ENCODE results near the gene NEUROD2. TPM values are rescaled to one million over a fixed set of nuclear protein-coding genes. Genes with fewer than 3 reads are reported as not detected.
A peak's percentile ranks its signal among the peaks of the same experiment; 100 is the strongest.

Gene NEUROD2
- total RNA-seq, 1 donor from 2014 or later: not detected

DNA sequence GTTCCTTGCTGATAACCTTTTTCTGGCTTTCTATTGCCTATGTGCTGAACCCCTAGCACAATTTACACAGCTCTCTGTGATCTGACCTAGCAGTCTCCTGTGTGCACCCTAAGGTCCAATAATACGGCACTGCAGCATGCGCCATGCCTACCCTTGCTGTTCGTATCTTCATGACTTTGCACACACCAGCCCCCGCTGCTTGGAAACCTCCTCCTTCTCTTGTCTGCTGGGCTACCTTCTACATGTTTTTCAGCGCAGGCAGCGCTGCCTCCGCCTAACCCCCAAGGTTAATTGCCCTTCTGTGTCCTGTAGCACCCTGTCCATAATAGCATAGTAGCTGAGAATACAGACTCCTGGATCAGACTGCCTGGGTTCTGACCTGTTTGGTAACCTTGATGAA lies 30.6 kb upstream of the NEUROD2 start:
- Histone ChIP-seq H3K4me2 (ENCODE audit: low read length) (peak overlapping the region; percentile 93), H3K79me2 (ENCODE audit: insufficient read depth, low read length) (peaks cover 63% of the 10 kb centered on the region), H3K9me3 (ENCODE audit: insufficient read depth, low read depth, low read length) (no peaks in the 10 kb centered on the region), H4K20me1 (ENCODE audit: insufficient read depth, low read length) (peaks cover 51% of the 10 kb centered on the region), H2AFZ (ENCODE audit: low read depth, low read length) (no peak overlapping the region), H3K9ac (ENCODE audit: low read length) (peak overlapping the region; percentile 93), H3K27me3 (ENCODE audit: insufficient read depth, low read length) (no peaks in the 10 kb centered on the region), H3K36me3 (ENCODE audit: insufficient read depth, low read length) (no peaks in the 10 kb centered on the region), H3K27ac (ENCODE audit: low read depth, low read length) (no peak overlapping the region), H3K4me3 (ENCODE audit: insufficient read depth, low read depth, low read length) (no peak overlapping the region), H3K4me1 (ENCODE audit: insufficient read depth, low read length) (peaks cover 25% of the 10 kb centered on the region)
- FAIRE-seq (no peak), DNase-seq (ENCODE audit: low read depth) (no peak)
- no peaks in the 10 kb centered on the region for H3K27me3 Mint-ChIP-seq (ENCODE audit: low read depth, unreplicated experiment)
- TF ChIP-seq CTCF (IDR thresholded peaks at IDR 0.05; ENCODE audit: insufficient read depth, low read depth, low read length): no peak
- TF ChIP-seq EZH2 (IDR thresholded peaks at IDR 0.05; ENCODE audit: insufficient read depth, low read length): no peak
- H3K4me1 Mint-ChIP-seq (ENCODE audit: low read depth, unreplicated experiment): peaks cover 39% of the 10 kb centered on the region
- H3K9me3 Mint-ChIP-seq (ENCODE audit: unreplicated experiment): no peaks in the 10 kb centered on the region
- no peak overlapping the region for H3K27ac Mint-ChIP-seq (ENCODE audit: unreplicated experiment)
- peaks cover 3% of the 10 kb centered on the region for H3K36me3 Mint-ChIP-seq (ENCODE audit: low read depth, unreplicated experiment)
- H3K4me3 Mint-ChIP-seq (ENCODE audit: unreplicated experiment): peak overlapping the region; percentile 86

DNA sequence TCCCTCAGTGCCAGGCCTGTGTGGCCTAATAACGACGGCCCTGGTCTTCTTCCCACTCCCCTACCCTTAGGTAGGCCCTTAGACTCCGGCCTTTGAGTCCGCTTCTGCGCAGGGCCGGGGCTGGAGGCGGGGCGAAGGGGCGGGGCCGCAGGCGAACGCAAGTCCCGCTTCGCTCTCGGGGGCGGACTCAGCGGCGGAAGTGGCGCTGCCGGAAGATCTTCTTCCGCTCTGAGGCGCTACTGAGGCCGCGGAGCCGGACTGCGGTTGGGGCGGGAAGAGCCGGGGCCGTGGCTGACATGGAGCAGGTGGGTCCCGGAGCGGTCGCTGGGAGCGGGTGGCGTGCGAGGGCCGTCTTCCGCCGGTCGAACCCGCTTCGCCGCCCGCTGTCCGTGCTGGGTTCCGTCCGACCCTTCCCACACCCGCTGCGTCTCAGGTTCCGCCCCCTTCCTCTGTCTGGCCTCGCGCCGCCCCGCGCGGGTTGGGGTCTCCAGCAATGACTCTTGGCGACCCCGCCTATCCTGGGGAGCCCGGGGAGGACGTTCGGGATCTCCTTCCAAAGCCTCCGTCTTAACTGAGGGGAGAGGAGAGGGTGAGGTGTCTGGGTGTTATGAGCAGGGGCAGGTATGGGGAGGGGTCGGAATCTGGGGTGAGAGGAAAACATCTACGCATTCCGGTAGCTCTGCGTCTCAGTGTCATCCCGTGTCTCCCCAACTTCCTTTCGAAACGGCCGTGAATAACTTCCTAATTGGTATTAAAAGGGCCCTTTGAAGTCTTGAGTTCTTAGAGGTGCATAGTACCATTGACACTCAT lies 29.4 kb upstream of the NEUROD2 start, which contains the start of gene STARD3:
TSS of gene STARD3 (plus strand) at position 218 of the 810 bp plus-strand sequence. CDS start 16,388 bp downstream, outside the sequence.
- Histone ChIP-seq H3K4me1 (ENCODE audit: insufficient read depth, low read length) (peaks cover 19% of the 10 kb centered on the region), H3K27ac (ENCODE audit: low read depth, low read length) (peak within 1 kb of the TSS; percentile 69), H3K4me3 (ENCODE audit: insufficient read depth, low read depth, low read length) (peak within 1 kb of the TSS; percentile 89), H2AFZ (ENCODE audit: low read depth, low read length) (peak within 1 kb of the TSS; percentile 94), H3K4me2 (ENCODE audit: low read length) (peak within 1 kb of the TSS; percentile 93), H3K9me3 (ENCODE audit: insufficient read depth, low read depth, low read length) (no peaks in the 10 kb centered on the region), H3K36me3 (ENCODE audit: insufficient read depth, low read length) (no peaks in the 10 kb centered on the region), H4K20me1 (ENCODE audit: insufficient read depth, low read length) (peaks cover 40% of the 10 kb centered on the region), H3K79me2 (ENCODE audit: insufficient read depth, low read length) (peaks cover 51% of the 10 kb centered on the region), H3K27me3 (ENCODE audit: insufficient read depth, low read length) (peaks cover 2% of the 10 kb centered on the region), H3K9ac (ENCODE audit: low read length) (peak within 1 kb of the TSS; percentile 93)
- Mint-ChIP-seq H3K27me3 (ENCODE audit: low read depth, unreplicated experiment) (peaks cover 3% of the 10 kb centered on the region), H3K4me1 (ENCODE audit: low read depth, unreplicated experiment) (peaks cover 30% of the 10 kb centered on the region), H3K27ac (ENCODE audit: unreplicated experiment) (peak within 1 kb of the TSS; percentile 28), H3K9me3 (ENCODE audit: unreplicated experiment) (no peaks in the 10 kb centered on the region), H3K4me3 (ENCODE audit: unreplicated experiment) (peak within 1 kb of the TSS; percentile 86), H3K36me3 (ENCODE audit: low read depth, unreplicated experiment) (peaks cover 3% of the 10 kb centered on the region)
- TF ChIP-seq EZH2 (IDR thresholded peaks at IDR 0.05; ENCODE audit: insufficient read depth, low read length) (no peak), CTCF (IDR thresholded peaks at IDR 0.05; ENCODE audit: insufficient read depth, low read depth, low read length) (no peak)
- DNase-seq (ENCODE audit: low read depth) (peak; percentile 75), FAIRE-seq (no peak)

DNA sequence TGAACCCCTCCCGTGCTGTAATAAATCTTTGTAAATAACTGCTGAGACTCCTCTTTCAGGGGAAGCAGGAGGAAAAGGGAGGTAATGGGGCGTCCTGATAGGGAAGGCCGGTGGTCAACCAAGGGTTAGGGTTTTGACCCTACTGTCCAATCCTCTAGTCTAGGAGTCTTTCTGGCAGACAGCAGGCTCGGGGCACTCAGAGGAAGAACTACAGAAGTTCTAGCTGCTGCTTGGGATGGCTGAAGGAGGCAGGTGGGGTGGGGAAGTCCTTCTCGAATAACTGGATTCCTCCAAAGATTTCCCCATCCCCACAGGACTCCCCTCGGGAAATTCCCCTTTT lies 28.8 kb upstream of the NEUROD2 start:
- H2AFZ ChIP-seq (ENCODE audit: low read depth, low read length): peak overlapping the region; percentile 94

More for the DNA sequence above, 28.8 kb upstream of the NEUROD2 start:
- Histone ChIP-seq H4K20me1 (ENCODE audit: insufficient read depth, low read length) (peaks cover 34% of the 10 kb centered on the region), H3K9ac (ENCODE audit: low read length) (peak overlapping the region; percentile 93), H3K4me1 (ENCODE audit: insufficient read depth, low read length) (peaks cover 19% of the 10 kb centered on the region), H3K36me3 (ENCODE audit: insufficient read depth, low read length) (no peaks in the 10 kb centered on the region), H3K4me3 (ENCODE audit: insufficient read depth, low read depth, low read length) (peak overlapping the region; percentile 89), H3K4me2 (ENCODE audit: low read length) (peak overlapping the region; percentile 93), H3K9me3 (ENCODE audit: insufficient read depth, low read depth, low read length) (no peaks in the 10 kb centered on the region), H3K27ac (ENCODE audit: low read depth, low read length) (peak overlapping the region; percentile 69), H3K27me3 (ENCODE audit: insufficient read depth, low read length) (peaks cover 7% of the 10 kb centered on the region), H3K79me2 (ENCODE audit: insufficient read depth, low read length) (peaks cover 45% of the 10 kb centered on the region)
- DNase-seq (ENCODE audit: low read depth) (no peak), FAIRE-seq (no peak)
- H3K4me3 Mint-ChIP-seq (ENCODE audit: unreplicated experiment): peak overlapping the region; percentile 86
- no peaks in the 10 kb centered on the region for H3K9me3 Mint-ChIP-seq (ENCODE audit: unreplicated experiment)
- no peak overlapping the region for H3K27ac Mint-ChIP-seq (ENCODE audit: unreplicated experiment)
- peaks cover 30% of the 10 kb centered on the region for H3K4me1 Mint-ChIP-seq (ENCODE audit: low read depth, unreplicated experiment)
- peaks cover 8% of the 10 kb centered on the region for H3K27me3 Mint-ChIP-seq (ENCODE audit: low read depth, unreplicated experiment)
- TF ChIP-seq CTCF (IDR thresholded peaks at IDR 0.05; ENCODE audit: insufficient read depth, low read depth, low read length) (no peak), EZH2 (IDR thresholded peaks at IDR 0.05; ENCODE audit: insufficient read depth, low read length) (no peak)
- H3K36me3 Mint-ChIP-seq (ENCODE audit: low read depth, unreplicated experiment): peaks cover 3% of the 10 kb centered on the region

Data from astrocyte (in vitro differentiated cells and primary cell).